Stimulated activated CD4-positive, alpha-beta T cell treated with anti-CD3 and anti-CD28 coated beads, Interleukin-12 subunit alpha, Interleukin-12 subunit beta, amount 100 ng/mL, for 4 hours (primary cell): Measurements from ENCODE around the gene NINL.

Experiments used
- DNase-seq: peaks from one replicate; pipeline ENCODE4 v3.0.0-alpha.2; 2020

Gene NINL

GRCh38 chr20:25498280-25498606 is 87.1 kb downstream of the NINL start:
- DNase-seq: no peak

DNA sequence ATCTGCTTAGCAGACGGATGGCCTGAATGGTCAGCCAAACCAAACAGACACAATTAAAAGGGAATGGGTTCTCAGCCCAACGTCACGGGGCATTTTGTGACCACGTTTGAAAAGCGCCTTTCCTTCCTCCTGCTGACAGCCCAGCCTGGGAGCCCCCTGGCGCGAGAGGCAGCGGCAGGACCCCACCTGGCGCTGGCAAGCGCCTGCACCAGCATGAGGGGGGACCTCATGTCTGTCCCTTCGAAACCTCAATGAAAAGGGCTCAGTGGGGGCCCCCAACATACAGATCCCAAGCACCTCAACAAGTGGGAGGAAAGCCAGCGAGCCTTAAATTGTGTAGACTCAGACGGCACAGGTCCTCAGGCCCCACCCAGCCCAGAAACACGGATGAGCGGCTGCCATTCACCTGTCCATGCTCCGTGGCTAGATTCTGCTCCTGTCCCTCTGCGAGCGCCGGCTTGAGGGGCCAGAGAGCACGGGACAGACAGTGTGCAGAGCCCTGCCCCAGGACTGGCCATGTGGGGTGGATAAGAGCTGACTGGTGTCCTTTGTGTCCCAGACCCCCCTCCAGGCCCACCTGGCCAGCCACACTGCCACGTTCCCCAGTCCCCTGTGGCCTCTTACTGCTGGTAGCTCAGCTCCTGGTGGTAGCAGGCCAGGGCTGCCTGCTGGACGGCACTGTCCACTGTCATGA is 87.6 kb downstream of the NINL start:
- no peak for DNase-seq

DNA sequence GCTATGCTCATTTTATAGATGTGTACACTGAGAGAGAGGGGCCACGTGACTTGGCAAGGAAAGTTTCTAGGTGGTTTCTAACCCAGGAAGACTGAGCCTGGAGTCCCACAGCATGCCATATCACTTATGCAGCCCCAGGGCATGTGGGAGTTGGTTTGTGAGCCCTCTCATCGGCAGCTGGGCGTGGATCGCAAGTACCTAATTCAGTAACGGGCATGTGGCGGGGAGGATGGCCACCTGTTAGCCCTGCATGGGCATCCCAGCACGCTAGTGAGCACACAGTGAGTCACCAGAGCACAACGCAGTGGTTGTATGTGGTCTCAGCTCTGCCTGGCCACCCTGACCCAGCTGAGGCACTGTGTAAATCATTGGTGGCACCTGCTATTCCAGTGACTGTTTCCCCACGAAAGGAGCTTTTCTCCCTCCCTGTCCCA is 88.3 kb downstream of the NINL start:
- DNase-seq: no peak

DNA sequence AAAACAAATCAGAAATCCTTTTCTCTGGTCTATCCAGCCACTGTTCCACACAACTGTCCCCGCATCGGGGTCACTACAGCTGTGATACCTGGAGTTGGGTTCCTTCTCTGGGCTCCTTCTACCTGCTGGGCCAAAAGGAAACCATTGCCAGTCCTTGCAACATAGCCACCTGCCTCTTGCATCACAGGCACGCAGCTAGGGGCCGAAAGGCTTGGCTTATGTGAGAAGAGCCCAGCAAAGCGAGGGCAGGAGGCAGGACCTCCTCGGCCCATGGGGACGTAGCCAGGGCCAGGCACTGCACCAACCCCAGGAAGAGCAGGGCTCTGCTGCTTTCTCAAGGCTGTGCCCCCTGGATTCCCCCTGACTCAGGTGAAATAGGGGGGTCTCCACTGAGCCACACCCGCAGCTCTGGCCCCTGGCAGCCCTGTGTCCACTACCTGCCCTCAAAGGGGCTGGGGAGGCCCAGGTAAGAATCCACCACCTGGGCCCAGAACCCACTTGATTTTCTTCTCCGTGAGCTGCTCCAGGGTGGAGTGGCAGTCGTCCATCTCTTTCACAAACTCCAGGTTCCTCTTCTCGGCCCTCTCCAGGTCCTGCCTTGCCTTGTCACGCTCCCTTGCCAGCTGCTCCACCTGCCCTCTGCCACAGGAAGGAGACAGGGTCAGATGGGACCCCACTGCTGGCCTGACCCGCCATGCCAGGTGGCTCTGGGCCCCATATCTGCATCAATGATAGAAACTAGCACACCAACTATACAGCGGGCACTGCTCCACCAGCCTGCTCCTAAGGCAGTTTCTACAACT is 89.0 kb downstream of the NINL start:
- DNase-seq: no peak

- no peak for DNase-seq
Observed at GRCh38 chr20:25495189-25495824, 90.0 kb downstream of the NINL start.

- no peak for DNase-seq
Observed at GRCh38 chr20:25494506-25495188, 90.7 kb downstream of the NINL start.

- DNase-seq: no peak
Observed at GRCh38 chr20:25493748-25494505, 91.4 kb downstream of the NINL start.

GRCh38 chr20:25493137-25493536 is 92.2 kb downstream of the NINL start:
- DNase-seq: no peak

GRCh38 chr20:25491446-25492038 is 93.8 kb downstream of the NINL start:
- DNase-seq: no peak

DNA sequence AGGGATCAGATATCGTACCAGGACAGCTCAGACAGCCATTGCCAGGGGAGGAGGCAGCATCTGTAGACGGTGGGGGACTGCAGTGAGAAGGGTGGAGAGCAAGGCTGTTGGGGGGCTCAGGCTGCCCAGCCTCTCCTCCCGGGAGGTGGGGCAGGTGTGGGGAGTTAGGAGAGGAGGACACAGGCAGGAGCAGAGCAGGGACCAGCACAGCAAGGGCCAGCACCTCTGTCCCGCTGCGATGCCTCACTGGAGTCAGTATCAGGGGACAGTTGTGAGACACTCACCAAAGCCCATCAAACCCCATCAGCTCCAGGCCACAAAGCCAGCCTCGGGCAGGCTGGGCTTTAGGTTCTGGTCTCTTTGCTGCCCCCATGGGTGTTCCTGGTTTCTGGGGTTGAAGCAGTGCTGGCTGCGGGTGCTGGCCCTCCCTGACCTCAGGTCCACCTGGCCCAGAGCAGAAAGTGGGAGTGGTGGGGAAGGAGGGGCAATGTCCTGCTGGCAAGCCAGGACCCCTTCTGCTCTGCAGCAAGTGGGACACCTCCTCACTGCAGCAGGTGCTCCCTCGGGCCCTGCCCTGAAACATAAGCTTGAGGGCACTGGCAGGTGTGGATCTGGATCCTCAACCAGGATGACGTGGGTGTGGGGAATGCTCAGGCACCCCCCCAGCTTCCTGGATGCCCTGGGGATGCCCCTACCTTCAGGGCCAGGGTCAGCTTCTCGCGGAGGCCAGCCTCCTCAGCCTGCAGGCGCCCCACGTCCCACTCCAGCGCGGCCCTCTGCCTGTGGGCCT is 94.5 kb downstream of the NINL start:
- no peak for DNase-seq

GRCh38 chr20:25489221-25489871 is 96.0 kb downstream of the NINL start:
- DNase-seq: no peak

DNA sequence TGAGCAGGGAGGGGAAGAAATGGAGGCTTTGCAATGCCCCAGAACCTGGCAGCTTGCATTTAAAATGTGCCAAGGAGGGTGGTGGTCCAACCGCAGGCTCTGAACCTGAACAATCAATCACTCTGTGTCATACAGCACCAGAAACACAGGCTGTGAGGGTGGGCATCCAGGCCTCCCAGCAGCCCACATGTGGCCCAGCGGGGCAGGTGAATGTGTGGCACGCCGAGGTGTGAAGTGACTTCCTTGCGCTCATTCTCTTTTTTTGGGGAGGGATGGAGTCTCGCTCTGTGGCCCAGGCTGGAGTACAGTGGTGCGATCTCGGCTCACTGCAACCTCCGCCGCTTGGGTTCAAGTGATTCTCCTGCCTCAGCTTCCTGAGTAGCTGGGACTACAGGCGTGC is 97.4 kb downstream of the NINL start:
- no peak for DNase-seq

DNA sequence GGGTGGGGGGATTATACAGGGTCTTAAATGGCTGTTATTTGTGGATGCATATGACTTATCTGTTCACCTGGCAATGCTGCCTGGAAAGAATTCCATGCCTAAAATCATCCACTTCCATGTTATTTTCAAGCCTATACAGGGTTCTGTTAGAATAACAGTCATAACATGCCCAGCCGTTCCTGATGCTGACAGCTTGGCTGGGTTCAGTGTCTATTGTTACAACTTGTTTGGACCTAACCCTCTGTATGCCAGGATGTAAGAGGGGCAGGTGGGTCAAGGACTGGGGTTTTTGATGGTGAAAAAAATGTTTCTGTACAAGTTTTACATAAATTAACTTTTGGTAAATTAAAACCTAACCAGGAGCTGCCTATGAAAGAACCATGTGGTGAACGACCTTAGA is 98.0 kb downstream of the NINL start:
- no peak for DNase-seq

- no peak for DNase-seq
Observed at GRCh38 chr20:25486377-25486776, 99.0 kb downstream of the NINL start.

- DNase-seq: no peak
Observed at GRCh38 chr20:25485872-25486271, 99.5 kb downstream of the NINL start.

DNA sequence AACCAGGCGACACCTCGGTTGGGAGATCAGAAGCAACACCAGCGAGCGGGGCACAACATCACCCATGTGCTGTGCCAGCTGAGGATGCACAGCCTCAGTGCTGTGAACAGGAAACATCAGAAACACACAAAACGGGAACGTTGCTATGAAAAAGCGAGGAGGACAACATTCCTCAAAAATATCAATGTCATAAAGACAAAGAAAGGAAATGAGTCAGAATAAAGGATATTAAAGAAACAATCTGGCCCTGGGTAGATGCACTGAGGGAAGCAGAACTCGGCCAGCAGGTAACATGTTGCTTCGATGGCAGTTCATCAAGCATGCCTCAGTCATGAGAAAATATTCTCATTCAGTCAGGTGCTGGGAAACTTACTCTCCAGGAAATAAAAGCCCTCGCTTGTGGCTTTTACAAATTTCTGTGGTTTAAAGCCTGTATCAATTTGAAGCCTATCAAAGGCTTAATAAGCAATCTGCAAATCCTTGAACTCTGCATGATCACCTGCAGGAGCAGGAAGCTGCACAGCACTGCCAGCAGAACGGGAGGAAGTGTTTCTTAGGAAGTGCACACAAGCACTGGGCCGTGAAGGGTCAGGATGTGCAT is 100.3 kb downstream of the NINL start:
- DNase-seq: no peak

DNA sequence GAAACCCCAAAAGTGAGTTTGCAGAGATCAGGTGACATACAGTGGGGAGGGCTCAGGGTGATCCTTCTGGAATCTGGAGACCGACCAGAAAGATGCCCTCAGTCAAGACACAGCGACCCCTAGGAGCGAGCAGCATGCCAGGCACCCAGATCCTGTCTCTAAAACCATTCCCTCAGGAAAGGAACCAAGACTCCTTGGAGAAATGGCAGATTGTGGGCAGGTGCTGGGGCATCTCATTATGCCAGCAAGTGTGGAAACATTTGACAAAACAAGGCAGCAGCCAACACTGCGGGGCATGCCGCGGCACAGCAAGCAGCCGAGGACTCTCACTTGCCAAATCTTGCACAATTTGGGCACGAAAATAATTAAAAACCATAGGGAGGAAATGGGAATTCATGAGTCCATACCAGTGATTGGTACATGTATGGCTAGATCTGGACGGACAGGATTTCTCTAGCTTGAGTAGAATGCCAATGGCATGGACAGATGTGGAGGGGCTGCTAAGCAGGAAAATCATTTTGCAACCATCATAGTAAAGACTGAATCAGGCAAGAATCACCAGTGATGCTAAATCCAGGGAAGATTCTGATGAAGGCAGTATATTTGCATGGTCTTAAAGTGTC is 101.0 kb downstream of the NINL start:
- no peak for DNase-seq

- no peak for DNase-seq
Observed at GRCh38 chr20:25483431-25484132, 101.7 kb downstream of the NINL start.

DNA sequence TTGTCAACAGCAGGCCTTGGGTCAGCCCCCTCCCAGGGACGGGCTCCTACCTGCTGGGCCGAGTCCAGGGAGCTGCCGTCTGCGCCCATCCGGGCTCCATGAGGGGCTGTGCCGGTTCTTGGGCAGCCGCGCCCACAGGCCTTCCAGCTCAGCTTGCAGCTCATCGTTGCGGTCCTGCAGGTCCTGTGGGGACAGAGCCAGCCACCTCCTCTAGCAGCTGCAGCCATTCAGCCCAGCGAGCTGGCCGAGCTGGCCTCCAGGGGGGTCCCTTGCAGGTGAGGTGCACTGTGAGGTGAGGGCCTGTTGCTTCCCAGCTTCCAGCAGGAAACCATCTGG is 103.4 kb downstream of the NINL start:
- DNase-seq: no peak
